Glutamatergic neuron (in vitro differentiated cells): ENCODE measurements around the gene KCTD2. TPM values are rescaled to one million over a fixed set of nuclear protein-coding genes. Genes with fewer than 3 reads are reported as not detected.

ENCODE experiments used
- DNase-seq: peaks from one replicate; pipeline ENCODE4 v3.0.0; 2022
- H3K27ac Mint-ChIP-seq: one replicate; pipeline ENCODE4 v1.8.0; 2020; ENCODE audit warnings: mild to moderate bottlenecking, mixed read lengths, inconsistent platforms; ENCODE audit not compliant: unreplicated experiment
- H3K27me3 Mint-ChIP-seq: one replicate; pipeline ENCODE4 v1.8.0; 2020; ENCODE audit warnings: mild to moderate bottlenecking, moderate library complexity, mixed read lengths, inconsistent platforms; ENCODE audit not compliant: unreplicated experiment
- H3K36me3 Mint-ChIP-seq: one replicate; pipeline ENCODE4 v1.8.0; 2020; ENCODE audit warnings: mild to moderate bottlenecking, mixed read lengths, inconsistent platforms; ENCODE audit not compliant: unreplicated experiment
- H3K4me1 Mint-ChIP-seq: one replicate; pipeline ENCODE4 v1.8.0; 2020; ENCODE audit warnings: mild to moderate bottlenecking, low read depth, mixed read lengths, inconsistent platforms; ENCODE audit not compliant: unreplicated experiment
- H3K4me3 Mint-ChIP-seq: one replicate; pipeline ENCODE4 v1.8.0; 2020; ENCODE audit warnings: mild to moderate bottlenecking, mixed read lengths, inconsistent platforms; ENCODE audit not compliant: unreplicated experiment
- H3K9me3 Mint-ChIP-seq: one replicate; pipeline ENCODE4 v1.8.0; 2020; ENCODE audit warnings: mild to moderate bottlenecking, moderate library complexity, mixed read lengths, inconsistent platforms; ENCODE audit not compliant: unreplicated experiment
- CTCF ChIP-seq: fragments of 200-600 bp; sonication (generic); IDR thresholded peaks from one replicate; pipeline ENCODE4 v1.5.0; 2021; ENCODE audit not compliant: partially characterized antibody, unreplicated experiment
- long read RNA-seq: library from polyadenylated mRNA; unstranded; transcript quantifications from one replicate; pipeline ENCODE4 v2.0.0, GENCODE V29; 2020; ENCODE audit not compliant: unreplicated experiment
- total RNA-seq: library from RNA; stranded (reverse); fragmentation: NEBNext Ultra II Directional; extraction: Animal tissue kit (Norgen Biotek cat#: 25700); gene quantifications from one replicate; pipeline ENCODE4 v1.2.1, GENCODE V29; 2021; ENCODE audit not compliant: unreplicated experiment

KCTD2 gene
- total RNA-seq: 23.4 TPM
- long read RNA-seq, partial matches to known transcripts: 0 of 3 reads
- long read RNA-seq, other reads (novel, unspliced or antisense): 3 of 3 reads

GRCh38 chr17:75046407-75047289 lies at the start of gene KCTD2, which contains the start of gene ATP5PD:
KCTD2 (plus strand) TSS chr17:75047225; CDS start chr17:75047251, 26 bp downstream.
ATP5PD (minus strand) TSS chr17:75046969; CDS start chr17:75042650, 4,319 bp downstream.
- Mint-ChIP-seq H3K36me3 (no peaks in the 10 kb centered on the region), H3K27ac (peak within 1 kb of the TSS; percentile 80), H3K9me3 (peaks cover 6% of the 10 kb centered on the region), H3K4me1 (peaks cover 5% of the 10 kb centered on the region), H3K4me3 (peak within 1 kb of the TSS; percentile 98), H3K27me3 (peaks cover 4% of the 10 kb centered on the region)
- no peak for TF ChIP-seq CTCF
- peak; percentile 94 for DNase-seq

- DNase-seq: no peak
- Mint-ChIP-seq H3K4me3 (no peak overlapping the region), H3K27me3 (peaks cover 2% of the 10 kb centered on the region), H3K9me3 (peaks cover 3% of the 10 kb centered on the region), H3K27ac (no peak overlapping the region), H3K4me1 (no peaks in the 10 kb centered on the region), H3K36me3 (peaks cover 4% of the 10 kb centered on the region)
- no peak for TF ChIP-seq CTCF
Observed at GRCh38 chr17:74998783-74999182, 48.2 kb upstream of the KCTD2 start.

GRCh38 chr17:74999523-74999922 lies 47.5 kb upstream of the KCTD2 start:
- Mint-ChIP-seq H3K4me3 (no peak overlapping the region), H3K36me3 (peaks cover 4% of the 10 kb centered on the region), H3K4me1 (no peaks in the 10 kb centered on the region), H3K9me3 (peaks cover 3% of the 10 kb centered on the region), H3K27ac (no peak overlapping the region), H3K27me3 (peaks cover 2% of the 10 kb centered on the region)
- no peak for DNase-seq
- TF ChIP-seq CTCF: no peak

- no peaks in the 10 kb centered on the region for H3K4me1 Mint-ChIP-seq
Observed at GRCh38 chr17:75001915-75002843, 44.8 kb upstream of the KCTD2 start.

More at GRCh38 chr17:75001915-75002843, 44.8 kb upstream of the KCTD2 start:
- no peak for DNase-seq
- Mint-ChIP-seq H3K27ac (no peak overlapping the region), H3K36me3 (peaks cover 4% of the 10 kb centered on the region), H3K9me3 (peaks cover 9% of the 10 kb centered on the region), H3K4me3 (no peak overlapping the region), H3K27me3 (peaks cover 2% of the 10 kb centered on the region)
- no peak for TF ChIP-seq CTCF
